WTC11 (cell line): ENCODE results near the gene FAM171A1. TPM values are rescaled to one million over a fixed set of nuclear protein-coding genes. Genes with fewer than 3 reads are reported as not detected.

Experiments
- ATAC-seq: fragments of 200-7000 bp; cut with Tn5 transposase; 2 replicates; pipeline ENCODE4 v1.10.0; 2021; ENCODE audit warnings: mild to moderate bottlenecking, moderate library complexity
- CTCF ChIA-PET: fragments of 300-600 bp; sonication (Branson Sonifier 250); formaldehyde crosslinking; loops from one replicate; lab custom pipeline; 2021; ENCODE audit warnings: antibody characterized with exemption; lab: Charles Lee
- POLR2A ChIA-PET: fragments of 350-600 bp; sonication (Branson Sonifier 250); formaldehyde crosslinking; loops from one replicate; lab custom pipeline; 2021; ENCODE audit warnings: antibody characterized with exemption; lab: Charles Lee
- DNase-seq: peaks from one replicate; pipeline ENCODE4 v3.0.0; 2021; ENCODE audit warnings: low spot score
- H3K27ac Mint-ChIP-seq: 2 replicates; pipeline ENCODE4 v1.8.0; 2021; ENCODE audit warnings: mixed read lengths
- H3K27me3 Mint-ChIP-seq: 2 replicates; pipeline ENCODE4 v1.8.0; 2021; ENCODE audit warnings: low read depth, mild to moderate bottlenecking, moderate library complexity, mixed read lengths
- H3K36me3 Mint-ChIP-seq: 2 replicates; pipeline ENCODE4 v1.8.0; 2021; ENCODE audit warnings: mixed read lengths
- H3K4me1 Mint-ChIP-seq: 2 replicates; pipeline ENCODE4 v1.8.0; 2022; ENCODE audit warnings: mixed read lengths
- H3K4me3 Mint-ChIP-seq: 2 replicates; pipeline ENCODE4 v1.8.0; 2021; ENCODE audit warnings: mild to moderate bottlenecking, moderate library complexity, mixed read lengths
- H3K9me3 Mint-ChIP-seq: 2 replicates; pipeline ENCODE4 v1.8.0; 2021; ENCODE audit warnings: mixed read lengths
- ARID4B ChIP-seq: sonication (generic); formaldehyde crosslinking; IDR thresholded peaks from 2 replicates; pipeline ENCODE4 v1.8.0; 2023; ENCODE audit warnings: missing genetic modification reagents, mild to moderate bottlenecking, borderline replicate concordance
- ATF1 ChIP-seq: sonication (generic); formaldehyde crosslinking; IDR thresholded peaks from 2 replicates; pipeline ENCODE4 v1.8.1; 2023; ENCODE audit warnings: mild to moderate bottlenecking, moderate library complexity, missing genetic modification reagents
- E2F5 ChIP-seq: sonication (generic); formaldehyde crosslinking; IDR thresholded peaks from 2 replicates; pipeline ENCODE4 v1.8.1; 2022; ENCODE audit warnings: mild to moderate bottlenecking, moderate library complexity, missing genetic modification reagents
- GABPB1 ChIP-seq: sonication (generic); formaldehyde crosslinking; IDR thresholded peaks from 2 replicates; pipeline ENCODE4 v1.8.1; 2023; ENCODE audit warnings: mild to moderate bottlenecking, missing genetic modification reagents
- MYBL2 ChIP-seq: sonication (generic); formaldehyde crosslinking; IDR thresholded peaks from 2 replicates; pipeline ENCODE4 v1.8.1; 2023; ENCODE audit warnings: mild to moderate bottlenecking, moderate library complexity, missing genetic modification reagents
- RORB ChIP-seq: fragments of 250-450 bp; sonication (Bioruptor Pico); IDR thresholded peaks from 2 replicates; pipeline ENCODE4 v1.9.0; 2021; ENCODE audit warnings: mild to moderate bottlenecking
- TCF7 ChIP-seq: sonication (generic); formaldehyde crosslinking; IDR thresholded peaks from 2 replicates; pipeline ENCODE4 v1.8.0; 2022; ENCODE audit warnings: mild to moderate bottlenecking, low read depth, missing genetic modification reagents, moderate library complexity
- ZMAT4 ChIP-seq: fragments of 250-450 bp; sonication (Bioruptor Pico); IDR thresholded peaks from 2 replicates; pipeline ENCODE4 v1.9.0; 2021; ENCODE audit warnings: mild to moderate bottlenecking
- ZNF121 ChIP-seq: sonication (generic); formaldehyde crosslinking; IDR thresholded peaks from 2 replicates; pipeline ENCODE4 v1.8.0; 2023; ENCODE audit warnings: missing genetic modification reagents
- ZNF317 ChIP-seq: sonication (generic); formaldehyde crosslinking; IDR thresholded peaks from 2 replicates; pipeline ENCODE4 v1.8.1; 2023; ENCODE audit warnings: low read depth, mild to moderate bottlenecking, moderate library complexity, missing genetic modification reagents, borderline replicate concordance
- ZNF416 ChIP-seq: fragments of 250-450 bp; sonication (Bioruptor Pico); IDR thresholded peaks from 2 replicates; pipeline ENCODE4 v1.9.0; 2021; ENCODE audit warnings: mild to moderate bottlenecking, inconsistent platforms
- ZNF423 ChIP-seq: fragments of 250-450 bp; sonication (Bioruptor Pico); IDR thresholded peaks from 2 replicates; pipeline ENCODE4 v2.1.2; 2022; ENCODE audit warnings: mild to moderate bottlenecking, moderate library complexity
- total RNA-seq: library from RNA; stranded (reverse); gene quantifications from 3 replicates; pipeline ENCODE4 v1.2.3, GENCODE V29; 2021
- TF ChIP-seq, protein P1 (sequence below): sonication (generic); formaldehyde crosslinking; conservative IDR thresholded peaks from 2 replicates; pipeline ENCODE4 v1.8.1; 2022; ENCODE audit warnings: mild to moderate bottlenecking, missing genetic modification reagents
- TF ChIP-seq, protein P2 (sequence below): sonication (generic); formaldehyde crosslinking; IDR thresholded peaks from 2 replicates; pipeline ENCODE4 v1.8.1; 2023; ENCODE audit warnings: mild to moderate bottlenecking, moderate library complexity, missing genetic modification reagents

Gene FAM171A1
- total RNA-seq, 1 experiment from 2014 or later = 33.9 TPM

GRCh38 chr10:15374566-15374965, 3.5 kb upstream of the FAM171A1 start (continued):
- TF ChIP-seq ZNF416 (CRISPR knock-in tag) = no peak
- TF ChIP-seq RORB (CRISPR knock-in tag) = no peak
- no peak for TF ChIP-seq E2F5
- TF ChIP-seq, protein P1, sequence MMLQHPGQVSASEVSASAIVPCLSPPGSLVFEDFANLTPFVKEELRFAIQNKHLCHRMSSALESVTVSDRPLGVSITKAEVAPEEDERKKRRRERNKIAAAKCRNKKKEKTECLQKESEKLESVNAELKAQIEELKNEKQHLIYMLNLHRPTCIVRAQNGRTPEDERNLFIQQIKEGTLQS = no peak
- no peak for TF ChIP-seq TCF7 (CRISPR knock-in tag)

DNA sequence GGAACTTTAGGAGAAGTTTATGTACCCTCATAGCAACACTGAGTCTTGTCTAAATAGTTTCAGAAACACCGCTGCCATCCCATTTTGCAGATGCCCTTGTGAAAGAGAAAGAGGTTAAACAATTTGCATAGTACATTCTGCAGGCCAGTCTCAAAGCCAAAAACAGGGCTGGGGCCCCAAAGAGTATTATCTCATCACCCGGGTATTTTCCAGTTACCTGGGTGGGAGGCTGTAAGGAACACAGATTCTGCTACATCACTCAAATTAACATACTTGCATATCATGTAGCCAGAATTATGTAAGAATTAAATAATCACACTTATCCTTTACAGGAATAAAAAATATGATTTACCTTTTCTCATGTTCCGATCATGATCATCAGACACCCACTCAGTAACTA, 3.1 kb upstream of the FAM171A1 start:
- no peak overlapping the region for H3K27ac Mint-ChIP-seq

GRCh38 chr10:15373199-15373598, 2.1 kb upstream of the FAM171A1 start:
- Mint-ChIP-seq H3K4me3 (no peak overlapping the region), H3K27ac (no peak overlapping the region), H3K36me3 (no peaks in the 10 kb centered on the region), H3K27me3 (peaks cover 15% of the 10 kb centered on the region)
- POLR2A ChIA-PET = no interaction called here
- TF ChIP-seq GABPB1 = no peak
- TF ChIP-seq, all 79 proteins: peak for 0
- peaks cover 33% of the 10 kb centered on the region for H3K4me1 Mint-ChIP-seq
- CTCF ChIA-PET = no interaction called here
- H3K9me3 Mint-ChIP-seq = no peaks in the 10 kb centered on the region
- no peak for DNase-seq
- ATAC-seq = no peak

More for the DNA sequence above, 3.1 kb upstream of the FAM171A1 start:
- TF ChIP-seq E2F5 (no peak), MYBL2 (CRISPR knock-in tag) (no peak), ZMAT4 (CRISPR knock-in tag) (no peak)
- TF ChIP-seq, all 79 proteins: peak for 0
- ChIA-PET POLR2A (no interaction called here), CTCF (no interaction called here)
- ATAC-seq = no peak
- DNase-seq = no peak
- Mint-ChIP-seq H3K4me1 (peaks cover 24% of the 10 kb centered on the region), H3K36me3 (no peaks in the 10 kb centered on the region), H3K9me3 (no peaks in the 10 kb centered on the region), H3K27me3 (peaks cover 15% of the 10 kb centered on the region), H3K4me3 (no peak overlapping the region)

DNA sequence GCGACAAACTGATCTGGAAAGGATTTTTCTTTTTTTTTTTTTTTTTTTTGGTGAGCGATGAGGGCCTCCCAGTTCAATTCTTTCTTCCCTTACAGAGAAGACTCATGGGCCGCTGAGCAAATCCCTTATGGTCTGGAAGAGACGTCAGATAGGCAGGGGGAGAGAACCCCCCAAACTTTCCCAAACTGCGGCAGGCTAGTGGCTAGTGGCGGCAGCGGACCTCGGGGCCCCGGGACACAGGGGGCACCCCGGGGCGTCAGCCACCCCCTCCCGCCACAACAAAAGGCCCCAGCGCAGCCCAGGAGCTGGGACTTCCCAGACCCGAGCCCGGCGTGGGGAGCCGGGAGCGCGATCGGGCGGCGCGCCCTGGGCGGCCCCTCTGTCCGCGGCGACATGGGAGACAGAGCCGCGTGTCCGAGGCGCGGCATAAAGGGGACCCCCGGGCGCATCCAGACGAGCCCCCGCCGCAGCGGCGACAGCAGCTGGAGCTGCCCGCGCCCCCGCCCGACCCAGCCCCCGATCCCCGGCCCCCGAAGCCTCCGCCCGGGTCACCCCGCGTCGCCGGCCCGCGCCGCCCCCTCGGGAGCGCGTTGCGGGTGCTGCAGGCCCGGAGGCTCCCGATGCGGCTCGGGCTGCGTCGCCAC, 755 bp downstream of the FAM171A1 start:
- peak; percentile 17 for DNase-seq
- peak; percentile 4 for ATAC-seq
- Mint-ChIP-seq H3K27me3 (peaks cover 15% of the 10 kb centered on the region), H3K36me3 (no peaks in the 10 kb centered on the region), H3K27ac (peak overlapping the region; percentile 65; the same call in 1 of the 2 replicates), H3K9me3 (no peaks in the 10 kb centered on the region), H3K4me1 (peaks cover 38% of the 10 kb centered on the region), H3K4me3 (peak overlapping the region; percentile 89)
- ChIA-PET CTCF (interaction anchor here (0.6 to 1.6 kb wide), 8 partner anchors 8 to 239 kb away, joined by 3 to 8 read pairs (median 3); partner anchors contain the start of gene NMT2), POLR2A (no interaction called here)
- TF ChIP-seq ARID4B (CRISPR knock-in tag) (no peak), ZNF423 (CRISPR knock-in tag) (peak; percentile 62), ZNF317 (CRISPR knock-in tag) (no peak), ZNF121 (CRISPR knock-in tag) (no peak), ATF1 (CRISPR knock-in tag) (no peak)
- TF ChIP-seq, protein P2, sequence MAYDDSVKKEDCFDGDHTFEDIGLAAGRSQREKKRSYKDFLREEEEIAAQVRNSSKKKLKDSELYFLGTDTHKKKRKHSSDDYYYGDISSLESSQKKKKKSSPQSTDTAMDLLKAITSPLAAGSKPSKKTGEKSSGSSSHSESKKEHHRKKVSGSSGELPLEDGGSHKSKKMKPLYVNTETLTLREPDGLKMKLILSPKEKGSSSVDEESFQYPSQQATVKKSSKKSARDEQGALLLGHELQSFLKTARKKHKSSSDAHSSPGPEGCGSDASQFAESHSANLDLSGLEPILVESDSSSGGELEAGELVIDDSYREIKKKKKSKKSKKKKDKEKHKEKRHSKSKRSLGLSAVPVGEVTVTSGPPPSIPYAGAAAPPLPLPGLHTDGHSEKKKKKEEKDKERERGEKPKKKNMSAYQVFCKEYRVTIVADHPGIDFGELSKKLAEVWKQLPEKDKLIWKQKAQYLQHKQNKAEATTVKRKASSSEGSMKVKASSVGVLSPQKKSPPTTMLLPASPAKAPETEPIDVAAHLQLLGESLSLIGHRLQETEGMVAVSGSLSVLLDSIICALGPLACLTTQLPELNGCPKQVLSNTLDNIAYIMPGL (CRISPR knock-in tag) = 0 out of 2 replicates have a peak, but pooled peaks have one; percentile 25
